HG03378 (cell line): ENCODE data around the gene PPA2.
"Not testable (repeated sequence)": the region's sequence is repeated elsewhere in the genome, so short reads cannot be mapped to it uniquely, and the experiment has no call there.

Experiments used
- ATAC-seq: cut with Tn5 transposase; IDR thresholded peaks from one replicate; pipeline ENCODE4 v1.9.1; 2021; ENCODE audit warnings: mild to moderate bottlenecking, moderate library complexity; ENCODE audit not compliant: unreplicated experiment

Gene PPA2

DNA sequence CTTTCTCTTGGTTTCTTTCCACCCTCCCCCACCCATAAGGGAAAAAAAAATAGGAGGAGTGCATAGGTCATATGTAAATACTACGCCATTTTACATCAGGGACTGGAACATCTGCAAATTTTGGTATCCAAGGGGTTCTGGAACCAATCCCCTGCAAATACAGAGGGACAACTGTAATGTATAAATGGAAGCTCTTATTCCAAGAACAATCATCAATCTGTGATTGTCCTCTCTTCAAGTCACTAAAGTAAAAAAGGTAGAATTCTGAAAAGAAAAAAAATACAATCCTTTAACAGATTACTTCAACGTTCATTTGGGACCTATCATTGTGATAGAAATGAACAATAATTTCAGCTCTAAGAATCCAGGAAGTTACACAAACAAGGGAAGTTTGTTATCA lies 13.6 kb downstream of the PPA2 start:
- ATAC-seq: no peak

DNA sequence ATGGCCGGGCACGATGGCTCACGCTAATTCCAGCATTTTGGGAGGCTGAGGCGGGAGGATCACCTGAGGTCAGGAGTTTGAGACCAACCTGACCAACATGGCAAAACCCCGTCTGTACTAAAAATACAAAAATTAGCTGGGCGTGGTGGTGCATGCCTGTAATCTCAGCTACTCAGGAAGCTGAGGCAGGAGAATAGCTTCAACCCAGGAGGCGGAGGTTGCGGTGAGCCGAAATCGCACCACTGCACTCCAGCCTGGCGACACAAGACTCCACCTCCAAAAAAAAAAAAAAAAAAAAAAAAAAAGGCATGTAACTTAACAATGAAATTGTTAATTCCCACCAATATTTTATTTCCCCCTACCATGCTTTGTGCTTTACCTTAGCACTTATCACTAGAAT lies 15.3 kb downstream of the PPA2 start:
- not testable (repeated sequence) for ATAC-seq

DNA sequence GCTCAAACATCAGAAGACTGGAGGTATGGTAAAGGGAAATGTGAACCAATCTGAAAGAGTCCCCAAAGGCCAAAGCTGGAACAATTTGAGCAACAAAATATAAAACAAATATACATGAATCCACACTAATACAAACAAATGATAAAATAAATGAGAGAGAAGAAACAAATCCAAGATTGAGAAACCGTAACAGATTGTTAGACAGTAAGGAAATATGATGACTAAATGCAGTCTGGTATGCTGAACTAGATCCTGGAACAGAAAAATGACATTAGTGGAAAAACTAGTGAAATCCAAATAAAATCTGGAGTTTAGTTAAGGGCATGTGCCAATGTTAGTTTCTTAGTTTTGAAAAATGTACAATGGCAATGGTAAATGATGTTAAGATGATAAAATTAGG lies 15.9 kb downstream of the PPA2 start:
- no peak for ATAC-seq

DNA sequence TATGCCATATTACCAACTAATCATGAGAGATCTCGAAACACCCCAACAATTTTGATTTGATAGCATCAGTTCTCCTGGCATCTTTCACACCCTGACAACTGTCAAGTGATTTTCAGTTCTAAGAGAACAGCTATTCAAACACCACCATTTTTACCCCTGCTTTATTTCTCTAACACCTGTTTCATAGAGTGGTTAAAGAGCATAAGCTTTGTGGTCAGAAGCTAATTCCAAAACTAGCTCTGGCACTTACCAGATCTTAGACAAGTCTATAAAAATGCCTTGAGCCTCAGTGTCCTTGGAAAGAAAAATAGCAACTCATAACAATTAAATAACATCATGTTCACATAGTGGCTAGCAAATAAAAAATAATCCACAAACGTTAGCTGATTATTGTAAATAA lies 17.9 kb downstream of the PPA2 start:
- ATAC-seq: no peak

GRCh38 chr4:105455182-105455581 lies 18.7 kb downstream of the PPA2 start:
- no peak for ATAC-seq

DNA sequence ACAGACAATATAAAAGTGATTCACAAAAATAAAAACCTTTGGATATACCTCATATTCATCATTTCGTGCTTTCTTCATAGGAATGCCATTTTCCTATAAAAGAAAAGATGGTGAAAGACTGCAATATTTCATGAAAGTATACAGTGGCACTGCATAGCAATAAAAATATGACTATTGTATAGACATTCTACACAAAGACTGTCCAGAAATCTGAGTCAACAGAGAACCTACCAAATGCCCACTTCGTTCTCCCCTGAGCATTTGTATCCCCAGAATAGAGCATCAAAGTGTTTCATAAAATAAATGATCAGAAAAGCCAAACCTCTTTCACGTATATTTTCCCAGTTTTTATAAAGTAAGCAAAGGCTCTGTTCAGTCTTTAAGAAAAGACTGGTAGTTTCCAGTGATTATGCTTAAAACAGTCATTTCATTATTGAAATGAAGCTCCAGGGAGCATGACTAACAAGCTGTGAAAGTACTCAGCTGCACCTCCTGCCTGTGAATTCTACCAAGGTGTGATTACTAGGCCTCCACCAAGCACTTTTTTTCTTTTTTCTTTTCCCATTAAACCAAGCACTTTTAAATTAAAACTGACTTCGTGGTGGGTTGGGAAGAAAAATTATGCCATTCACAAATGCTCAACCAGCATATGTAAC lies 20.2 kb downstream of the PPA2 start:
- ATAC-seq: no peak

DNA sequence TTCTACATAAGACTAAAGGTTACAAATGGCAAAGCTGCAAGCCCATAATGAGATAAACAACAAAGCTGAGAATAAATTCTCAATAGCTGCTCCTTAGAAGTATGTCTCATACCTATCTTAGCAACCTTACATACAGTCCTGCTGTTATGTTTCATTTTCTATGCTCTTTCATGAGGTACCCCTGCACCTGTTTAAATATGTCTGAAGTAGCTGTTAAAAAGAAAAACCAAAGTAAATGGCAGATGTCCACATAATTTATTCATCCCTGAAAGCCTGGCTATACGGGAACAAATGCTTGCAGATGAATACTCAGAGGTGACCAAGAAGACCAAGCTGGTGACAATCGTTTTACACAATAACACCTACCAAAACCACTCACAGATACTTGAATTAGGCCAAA lies 22.5 kb downstream of the PPA2 start:
- ATAC-seq: no peak

- no peak for ATAC-seq
Observed at GRCh38 chr4:105440890-105441289, 33.0 kb downstream of the PPA2 start.

DNA sequence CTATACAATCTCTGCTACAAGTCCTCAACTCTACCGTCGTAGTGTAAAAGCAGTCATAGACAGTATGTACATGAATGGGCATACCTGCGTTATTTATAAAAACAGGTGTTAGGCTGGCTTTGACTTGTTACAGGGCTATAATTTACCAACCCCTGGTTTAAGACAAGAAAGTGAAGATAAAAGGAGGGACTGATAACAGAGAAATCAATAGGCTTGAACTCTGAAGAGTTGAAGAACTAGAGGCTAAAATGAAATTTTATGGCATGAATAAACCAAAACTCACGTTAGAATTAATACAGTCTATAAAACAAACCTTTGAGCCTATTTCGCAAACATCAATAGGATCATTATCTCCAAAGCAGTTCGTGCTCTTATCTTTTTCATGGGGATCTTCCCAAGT lies 36.2 kb downstream of the PPA2 start:
- ATAC-seq: no peak

- no peak for ATAC-seq
Observed at GRCh38 chr4:105436414-105436813, 37.4 kb downstream of the PPA2 start.

GRCh38 chr4:105434940-105435339 lies 38.9 kb downstream of the PPA2 start:
- ATAC-seq: no peak

DNA sequence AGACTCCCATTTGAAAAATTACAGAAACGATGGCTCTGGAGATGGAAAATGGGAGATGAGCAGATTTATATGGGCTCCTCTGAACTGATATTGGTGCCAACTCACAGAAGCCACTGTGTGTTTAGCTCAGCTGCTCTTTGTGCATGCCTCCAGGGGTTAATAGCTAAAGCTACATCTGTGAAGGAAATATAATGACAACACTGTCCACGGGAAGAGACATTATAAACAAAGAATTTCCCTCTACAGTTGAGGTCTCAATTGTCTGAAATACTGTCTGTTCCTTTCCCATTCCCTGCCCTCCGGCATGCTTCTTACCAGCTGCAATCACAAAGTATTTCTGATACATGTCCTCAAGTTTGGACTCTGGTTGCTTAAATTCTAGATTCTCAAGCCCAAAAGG lies 40.4 kb downstream of the PPA2 start:
- no peak for ATAC-seq

GRCh38 chr4:105432438-105432837 lies 41.4 kb downstream of the PPA2 start:
- no peak for ATAC-seq

GRCh38 chr4:105430811-105431210 lies 43.1 kb downstream of the PPA2 start:
- ATAC-seq: no peak

GRCh38 chr4:105426187-105426897 lies 47.5 kb downstream of the PPA2 start:
- no peak for ATAC-seq

- ATAC-seq: no peak
Observed at GRCh38 chr4:105422207-105422920, 51.5 kb downstream of the PPA2 start.

DNA sequence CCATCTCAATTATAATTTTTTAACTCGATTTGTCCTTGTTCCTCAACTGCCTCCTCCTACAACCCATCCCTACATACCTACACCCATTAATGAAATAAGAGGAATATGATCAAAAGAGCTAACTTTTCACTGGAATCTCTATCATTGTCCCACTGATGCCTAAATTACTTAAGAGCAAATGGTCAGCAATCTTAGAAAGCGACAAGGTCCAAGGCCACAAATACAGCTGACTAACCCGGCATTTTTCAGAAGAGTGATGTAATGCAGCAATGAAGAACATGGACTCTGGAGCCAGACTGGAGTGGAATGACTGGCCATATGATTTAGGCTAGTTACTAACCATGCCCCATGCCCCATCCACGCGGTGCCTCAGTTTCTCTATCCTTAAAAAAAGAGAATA lies 56.2 kb downstream of the PPA2 start:
- ATAC-seq: no peak

GRCh38 chr4:105415281-105415744 lies 58.5 kb downstream of the PPA2 start:
- no peak for ATAC-seq

DNA sequence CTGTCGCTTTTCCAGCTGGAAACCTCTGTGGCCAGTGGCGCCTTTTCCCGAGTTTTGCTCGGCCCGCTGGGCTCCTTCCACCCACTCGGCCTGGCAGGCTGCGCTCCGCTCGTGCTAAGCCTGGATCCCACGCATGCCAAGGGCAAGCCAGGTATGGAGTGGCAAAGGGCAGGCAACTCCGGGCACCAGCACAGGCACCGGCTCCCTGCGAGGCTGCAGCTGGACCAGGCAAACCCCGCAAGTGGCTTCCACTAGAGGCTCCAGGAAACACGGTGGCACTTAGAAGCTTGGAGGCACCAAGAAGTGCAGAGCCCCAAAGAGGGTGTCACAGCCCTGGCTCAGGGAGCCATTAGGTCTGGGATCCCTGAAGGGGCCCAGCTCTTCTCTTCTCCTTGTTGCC lies 59.5 kb downstream of the PPA2 start:
- ATAC-seq: no peak

DNA sequence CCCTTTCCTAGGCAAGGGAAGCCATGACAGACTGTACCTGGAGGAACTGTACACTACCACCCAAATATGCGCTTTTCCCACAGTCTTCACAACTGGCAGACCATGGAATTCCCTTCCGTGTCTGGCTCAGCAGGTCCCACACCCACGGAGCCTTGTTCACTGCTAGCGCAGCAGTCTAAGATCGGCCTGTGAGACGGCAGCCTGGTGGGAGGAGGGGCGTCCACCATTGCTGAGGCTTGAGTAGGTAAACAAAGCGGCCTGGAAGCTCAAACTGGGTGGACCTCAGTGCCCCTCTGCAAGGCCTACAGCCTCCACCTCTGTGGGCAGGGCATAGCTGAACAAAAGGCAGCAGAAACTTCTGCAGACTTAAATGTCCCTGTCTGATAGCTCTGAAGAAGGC lies 64.7 kb downstream of the PPA2 start:
- not testable (repeated sequence) for ATAC-seq

DNA sequence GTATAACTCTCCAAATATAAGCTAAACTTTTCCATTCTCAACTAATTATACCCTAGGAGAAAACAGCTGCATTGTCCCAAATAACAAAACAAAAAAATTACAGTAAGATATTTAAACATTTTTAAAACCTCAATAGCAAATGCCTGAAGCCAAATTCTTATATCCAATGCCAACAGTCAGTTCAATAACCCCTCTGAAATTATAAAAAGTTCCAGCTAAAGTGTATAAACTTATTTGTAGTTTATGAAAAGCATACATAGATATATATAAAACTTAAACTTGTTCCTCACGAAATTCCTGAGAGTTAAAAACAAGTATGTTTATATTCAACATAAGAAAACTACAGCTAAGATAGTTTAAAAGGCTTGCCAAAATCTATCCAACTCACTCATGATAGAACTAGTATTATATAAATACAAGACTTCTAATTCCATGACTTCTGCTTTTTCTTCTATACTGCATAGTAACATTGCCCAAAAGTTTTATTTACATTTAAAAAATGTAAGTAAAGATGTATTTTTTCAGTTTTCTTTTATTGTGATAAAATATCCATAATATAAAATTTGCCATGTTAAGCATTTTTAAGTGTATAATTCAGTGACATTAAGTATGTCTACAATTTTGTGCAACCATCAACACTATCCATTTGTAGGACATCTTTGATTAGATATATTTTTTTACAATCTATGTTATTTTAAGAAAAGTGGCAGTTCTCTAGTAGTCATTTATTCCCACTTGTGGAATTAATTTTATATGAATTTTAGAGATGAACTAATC lies 72.8 kb downstream of the PPA2 start:
- ATAC-seq: no peak
